Thyroid gland (tissue), 4 donors: ENCODE data around the gene PRKAG1. TPM values are rescaled to one million over a fixed set of nuclear protein-coding genes. Genes with fewer than 3 reads are reported as not detected.

Experiments used
- DNase-seq, 2 donors: peaks; one replicate each; pipeline ENCODE4 v3.0.0-alpha.2; 2019
- H3K27ac ChIP-seq, 3 donors: fragments of 200-600 bp; sonication (generic); 1 replicate in 2 of 3; 2 replicates in 1 of 3; pipeline ENCODE4 v1.5.1; 2016 to 2019; ENCODE audit warnings: mild to moderate bottlenecking in 1 of 3, moderate library complexity in 1 of 3
- H3K27me3 ChIP-seq: fragments of 200-600 bp; sonication (generic); one replicate; pipeline ENCODE4 v1.5.1; 2019
- H3K36me3 ChIP-seq, 2 donors: fragments of 200-600 bp; sonication (generic); one replicate each; pipeline ENCODE4 v1.5.1; 2016 to 2019
- H3K4me1 ChIP-seq, 2 donors: fragments of 200-600 bp; sonication (generic); one replicate each; pipeline ENCODE4 v1.5.1; 2017 to 2019
- H3K4me3 ChIP-seq, 3 donors: fragments of 200-600 bp; sonication (generic); replicated peaks in 1 of 3; 1 replicate in 2 of 3; 2 replicates in 1 of 3; pipeline ENCODE4 v1.5.1; 2016; ENCODE audit warnings: mild to moderate bottlenecking in 1 of 3
- H3K9me3 ChIP-seq: fragments of 200-600 bp; sonication (generic); one replicate; pipeline ENCODE4 v1.5.1; 2017
- POLR2A ChIP-seq, 2 donors: fragments of 450-650 bp; IDR thresholded peaks; one replicate each; pipeline ENCODE4 v1.6.1; 2017; ENCODE audit warnings: antibody characterized with exemption in 2 of 2, mild to moderate bottlenecking in 2 of 2, moderate library complexity in 1 of 2
- WGBS, 2 donors: methylation state at CpG; one replicate each; pipeline ENCODE4 v1.1.5; 2017; 5-methylcytosine and 5-hydroxymethylcytosine counted together
- intact Hi-C: fragments of 100-400 bp; cut with DNase I; formaldehyde crosslinking; loops from one replicate; pipeline ENCODE4 v1.15.1; 2023
- total RNA-seq, 4 donors: library from RNA; depleted of rRNA; stranded (reverse); fragments of >200 nt; gene quantifications; one replicate each; pipeline ENCODE4 v1.2.3, GENCODE V29; 2016
- TF ChIP-seq, protein P1 (sequence below), 6 experiments: fragments of 200-600 bp in 3 of 6; fragments of 450-650 bp in 3 of 6; sonication (generic) in 3 of 6; IDR thresholded peaks; one replicate each; pipeline ENCODE4 v1.5.1; 2016 to 2019; ENCODE audit warnings: antibody characterized with exemption in 6 of 6, mild to moderate bottlenecking in 2 of 6, inconsistent platforms in 1 of 6, moderate library complexity in 1 of 6

The PRKAG1 gene
- total RNA-seq, 4 donors from 2014 or later, result 50.3 to 68.1 (median 59.9) TPM

DNA sequence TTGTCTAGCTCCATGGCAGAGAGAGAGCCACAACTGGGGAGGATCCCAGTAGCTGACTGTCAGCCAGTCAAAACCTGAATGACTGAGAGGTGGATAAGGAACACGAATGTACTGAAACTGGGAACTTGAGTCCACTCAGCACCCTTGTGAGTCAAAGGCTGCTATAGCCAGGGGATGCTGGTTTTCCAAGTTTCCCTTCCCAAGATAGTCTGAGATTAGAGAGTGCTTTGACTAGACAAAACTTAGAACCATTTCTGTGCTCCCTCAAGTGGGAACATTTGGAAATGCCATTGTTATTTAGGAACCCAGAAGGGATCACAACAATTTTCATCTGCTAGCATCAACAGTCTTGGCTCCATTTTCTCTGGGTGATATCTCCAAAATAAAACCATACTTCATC lies 4.0 kb downstream of the PRKAG1 start:
- Histone ChIP-seq H3K27ac (no peak overlapping the region), H3K4me1 (peaks cover 8% of the 10 kb centered on the region in 2 donors), H3K27me3 (no peaks in the 10 kb centered on the region), H3K36me3 (peaks cover 8 to 15% of the 10 kb centered on the region in 2 donors), H3K4me3 (no peak overlapping the region), H3K9me3 (no peaks in the 10 kb centered on the region)
- intact Hi-C loops, result no loop called here
- no peak for DNase-seq
- no peak for TF ChIP-seq POLR2A (IDR thresholded peaks at IDR 0.05)
- WGBS, 2 donors, result 50 to 64% methylated on average over 1 of the region's 1 CpG

DNA sequence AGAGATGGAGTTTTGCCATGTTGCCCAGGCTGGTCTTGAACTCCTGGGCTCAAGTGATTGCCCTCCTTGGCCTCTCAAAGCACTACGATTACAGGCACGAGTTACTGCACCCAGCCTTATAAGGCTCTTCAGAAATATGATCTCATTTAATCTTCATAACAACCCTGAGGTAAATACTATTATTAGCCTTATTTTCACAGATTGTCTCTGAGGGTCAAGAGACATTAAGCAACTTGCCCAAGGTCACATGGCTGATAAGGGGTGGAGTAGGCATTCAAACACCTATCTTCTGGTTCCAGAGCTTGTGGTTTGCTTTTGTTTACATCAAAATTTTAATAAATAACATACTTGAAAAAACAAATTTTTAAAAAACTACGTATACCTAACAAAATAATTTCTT lies 5.1 kb downstream of the PRKAG1 start:
- peaks cover 8% of the 10 kb centered on the region in 2 donors for H3K4me1 ChIP-seq
- TF ChIP-seq, protein P1, sequence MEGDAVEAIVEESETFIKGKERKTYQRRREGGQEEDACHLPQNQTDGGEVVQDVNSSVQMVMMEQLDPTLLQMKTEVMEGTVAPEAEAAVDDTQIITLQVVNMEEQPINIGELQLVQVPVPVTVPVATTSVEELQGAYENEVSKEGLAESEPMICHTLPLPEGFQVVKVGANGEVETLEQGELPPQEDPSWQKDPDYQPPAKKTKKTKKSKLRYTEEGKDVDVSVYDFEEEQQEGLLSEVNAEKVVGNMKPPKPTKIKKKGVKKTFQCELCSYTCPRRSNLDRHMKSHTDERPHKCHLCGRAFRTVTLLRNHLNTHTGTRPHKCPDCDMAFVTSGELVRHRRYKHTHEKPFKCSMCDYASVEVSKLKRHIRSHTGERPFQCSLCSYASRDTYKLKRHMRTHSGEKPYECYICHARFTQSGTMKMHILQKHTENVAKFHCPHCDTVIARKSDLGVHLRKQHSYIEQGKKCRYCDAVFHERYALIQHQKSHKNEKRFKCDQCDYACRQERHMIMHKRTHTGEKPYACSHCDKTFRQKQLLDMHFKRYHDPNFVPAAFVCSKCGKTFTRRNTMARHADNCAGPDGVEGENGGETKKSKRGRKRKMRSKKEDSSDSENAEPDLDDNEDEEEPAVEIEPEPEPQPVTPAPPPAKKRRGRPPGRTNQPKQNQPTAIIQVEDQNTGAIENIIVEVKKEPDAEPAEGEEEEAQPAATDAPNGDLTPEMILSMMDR (IDR thresholded peaks at IDR 0.05), result no peak
- TF ChIP-seq POLR2A (IDR thresholded peaks at IDR 0.05), result no peak
- H3K9me3 ChIP-seq, result no peaks in the 10 kb centered on the region
- intact Hi-C loops, result no loop called here
- no peak overlapping the region for H3K4me3 ChIP-seq
- no peak overlapping the region for H3K27ac ChIP-seq
- WGBS, 2 donors, result 86 to 96% methylated on average over 3 of the region's 3 CpGs
- H3K27me3 ChIP-seq, result no peaks in the 10 kb centered on the region
- peaks cover 8 to 15% of the 10 kb centered on the region in 2 donors for H3K36me3 ChIP-seq
- no peak for DNase-seq

DNA sequence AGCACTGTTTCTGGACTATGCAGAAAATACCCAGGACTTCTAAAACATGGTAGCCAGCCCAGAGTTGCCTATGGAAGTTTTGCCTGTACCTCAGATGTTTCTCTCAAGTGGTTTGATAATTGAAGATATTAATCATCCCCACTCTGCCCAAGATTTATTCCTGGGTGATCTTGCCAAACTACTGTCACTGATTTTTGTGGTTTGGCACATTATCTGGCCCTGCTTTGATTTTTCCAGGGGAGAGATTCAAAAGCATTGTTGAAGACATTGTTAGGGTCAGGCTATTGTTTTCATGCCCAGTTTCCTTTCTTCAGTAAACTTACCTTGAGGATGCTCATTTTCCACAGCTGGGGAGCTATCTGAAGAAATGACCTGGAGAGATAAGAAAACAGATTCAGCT lies 5.8 kb downstream of the PRKAG1 start:
- no peak for DNase-seq
- no peaks in the 10 kb centered on the region for H3K27me3 ChIP-seq
- peaks cover 3 to 6% of the 10 kb centered on the region in 2 donors for H3K4me1 ChIP-seq
- no peak for TF ChIP-seq POLR2A (IDR thresholded peaks at IDR 0.05)
- TF ChIP-seq, protein P1 (IDR thresholded peaks at IDR 0.05), result no peak
- H3K9me3 ChIP-seq, result no peaks in the 10 kb centered on the region
- intact Hi-C loops, result no loop called here
- no peak overlapping the region for H3K4me3 ChIP-seq
- no peak overlapping the region for H3K27ac ChIP-seq
- H3K36me3 ChIP-seq, result peaks cover 8 to 15% of the 10 kb centered on the region in 2 donors

DNA sequence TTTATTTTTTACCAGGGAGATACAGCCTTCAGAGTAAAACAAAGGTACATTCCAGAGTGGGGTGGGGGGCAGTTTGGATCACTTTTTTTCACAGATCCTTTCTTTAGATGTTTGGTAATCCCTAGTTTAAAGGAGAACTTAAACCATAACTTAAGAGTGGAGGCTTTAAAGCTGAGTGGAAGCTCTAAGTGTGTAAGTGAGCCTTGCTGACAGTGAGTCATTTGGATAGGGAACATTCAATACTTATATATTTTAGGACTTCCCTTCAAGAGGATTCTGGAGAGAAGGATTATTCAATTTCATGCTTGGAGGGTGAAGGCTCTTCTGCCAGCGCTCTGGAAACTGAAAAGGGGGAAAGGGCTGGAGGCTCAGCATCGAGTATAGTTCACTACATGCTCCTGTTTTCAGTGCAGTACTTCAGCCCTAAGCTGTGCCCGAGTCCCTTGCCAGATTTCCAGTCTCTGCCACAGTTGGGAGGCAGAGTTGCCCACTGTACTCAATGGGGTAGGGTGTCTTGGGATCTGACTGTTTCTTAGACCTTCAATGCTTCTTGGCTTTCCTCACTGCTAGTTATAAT lies 8.4 kb downstream of the PRKAG1 start:
- DNase-seq, result no peak
- H3K27ac ChIP-seq, result no peak overlapping the region
- no peak overlapping the region for H3K4me3 ChIP-seq
- H3K4me1 ChIP-seq, result no peaks in the 10 kb centered on the region
- TF ChIP-seq, protein P1 (IDR thresholded peaks at IDR 0.05), result no peak
- no peak for TF ChIP-seq POLR2A (IDR thresholded peaks at IDR 0.05)
- H3K27me3 ChIP-seq, result no peaks in the 10 kb centered on the region
- WGBS, 2 donors, result 82 to 89% methylated on average over 3 of the region's 3 CpGs
- H3K36me3 ChIP-seq, result peaks cover 13 to 19% of the 10 kb centered on the region in 2 donors
- intact Hi-C loops, result no loop called here
- H3K9me3 ChIP-seq, result no peaks in the 10 kb centered on the region

DNA sequence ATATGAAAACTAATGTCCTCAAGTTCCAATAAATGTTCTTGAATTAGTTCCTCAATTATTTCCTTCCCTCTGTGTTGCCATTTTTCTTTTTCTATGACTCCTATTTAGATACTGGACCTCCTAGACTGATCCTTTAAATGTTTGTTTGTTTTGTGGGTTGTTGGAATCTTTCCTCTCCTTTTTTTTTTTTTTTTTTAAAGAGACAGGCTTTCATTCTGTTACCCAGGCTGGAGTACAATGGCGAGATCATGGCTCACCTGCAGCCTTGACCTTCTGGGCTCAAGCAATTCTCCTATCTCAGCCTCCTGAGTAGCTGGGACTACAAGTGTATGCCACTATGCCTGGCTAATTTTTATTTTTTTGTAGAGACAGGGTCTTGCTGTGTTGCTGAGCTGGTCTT lies 9.6 kb downstream of the PRKAG1 start:
- Histone ChIP-seq H3K4me1 (no peaks in the 10 kb centered on the region), H3K36me3 (peaks cover 25 to 32% of the 10 kb centered on the region in 2 donors), H3K9me3 (no peaks in the 10 kb centered on the region), H3K27ac (no peak overlapping the region), H3K27me3 (no peaks in the 10 kb centered on the region), H3K4me3 (no peak overlapping the region)
- DNase-seq, result no peak
- TF ChIP-seq, protein P1 (IDR thresholded peaks at IDR 0.05), result no peak
- TF ChIP-seq POLR2A (IDR thresholded peaks at IDR 0.05), result no peak
- whole genome bisulfite sequencing, 2 donors, result 93 to 95% methylated on average over 1 of the region's 1 CpG
- intact Hi-C loops, result no loop called here
